ENCODE data around the gene C6orf89.

The C6orf89 gene, protein sequence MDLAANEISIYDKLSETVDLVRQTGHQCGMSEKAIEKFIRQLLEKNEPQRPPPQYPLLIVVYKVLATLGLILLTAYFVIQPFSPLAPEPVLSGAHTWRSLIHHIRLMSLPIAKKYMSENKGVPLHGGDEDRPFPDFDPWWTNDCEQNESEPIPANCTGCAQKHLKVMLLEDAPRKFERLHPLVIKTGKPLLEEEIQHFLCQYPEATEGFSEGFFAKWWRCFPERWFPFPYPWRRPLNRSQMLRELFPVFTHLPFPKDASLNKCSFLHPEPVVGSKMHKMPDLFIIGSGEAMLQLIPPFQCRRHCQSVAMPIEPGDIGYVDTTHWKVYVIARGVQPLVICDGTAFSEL

DNA sequence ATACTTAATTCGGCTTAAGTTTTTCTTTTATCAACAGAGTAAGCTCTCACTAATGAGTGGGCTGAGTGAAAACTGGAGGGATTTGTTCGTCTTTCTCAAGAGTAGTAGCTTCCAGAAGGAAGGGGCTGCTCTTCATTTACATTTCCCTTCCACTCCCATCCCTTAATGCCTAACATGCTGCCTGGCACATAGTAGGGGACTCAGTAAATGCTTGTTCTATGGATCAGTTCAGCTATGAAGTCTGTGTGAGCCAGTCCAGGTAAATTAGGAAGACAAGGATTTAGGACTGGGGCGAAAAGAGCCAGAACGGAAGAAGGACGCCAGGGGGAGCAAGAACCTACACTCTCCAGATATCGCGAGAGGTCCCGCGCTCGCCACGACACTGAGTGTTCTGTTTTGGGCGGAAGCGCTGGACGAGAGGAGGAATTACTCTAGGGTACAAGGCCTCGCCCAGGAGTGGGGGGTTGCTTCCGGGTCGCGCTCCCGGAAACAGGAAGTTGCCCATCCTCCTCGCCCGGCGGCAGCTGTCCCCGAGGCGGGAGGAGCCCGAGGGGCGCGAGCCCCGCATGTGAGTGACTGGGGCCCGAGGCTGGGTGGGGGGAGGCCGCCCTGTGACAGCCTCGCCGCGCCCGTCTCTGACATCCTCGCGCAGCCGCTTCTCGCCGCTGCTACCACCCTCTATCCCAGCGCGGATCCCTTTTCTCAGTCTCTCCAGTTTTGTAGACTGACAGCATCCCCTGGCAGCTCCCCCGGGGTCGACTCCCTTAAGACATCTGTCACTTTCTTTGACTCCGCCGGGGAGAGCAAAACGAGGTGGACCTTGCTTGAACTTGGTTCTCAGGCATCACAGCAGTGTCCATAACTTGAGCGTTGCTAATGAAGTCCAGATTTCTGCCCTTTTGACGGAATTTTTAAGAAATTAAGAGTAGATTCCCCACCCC lies at the start of gene C6orf89:
Gene C6orf89 (plus strand): TSS at position 492 of the 941 bp plus-strand sequence. CDS start 13,493 bp downstream, outside the sequence.
- peak; percentile 91 to 96 (median 94) for DNase-seq

DNA sequence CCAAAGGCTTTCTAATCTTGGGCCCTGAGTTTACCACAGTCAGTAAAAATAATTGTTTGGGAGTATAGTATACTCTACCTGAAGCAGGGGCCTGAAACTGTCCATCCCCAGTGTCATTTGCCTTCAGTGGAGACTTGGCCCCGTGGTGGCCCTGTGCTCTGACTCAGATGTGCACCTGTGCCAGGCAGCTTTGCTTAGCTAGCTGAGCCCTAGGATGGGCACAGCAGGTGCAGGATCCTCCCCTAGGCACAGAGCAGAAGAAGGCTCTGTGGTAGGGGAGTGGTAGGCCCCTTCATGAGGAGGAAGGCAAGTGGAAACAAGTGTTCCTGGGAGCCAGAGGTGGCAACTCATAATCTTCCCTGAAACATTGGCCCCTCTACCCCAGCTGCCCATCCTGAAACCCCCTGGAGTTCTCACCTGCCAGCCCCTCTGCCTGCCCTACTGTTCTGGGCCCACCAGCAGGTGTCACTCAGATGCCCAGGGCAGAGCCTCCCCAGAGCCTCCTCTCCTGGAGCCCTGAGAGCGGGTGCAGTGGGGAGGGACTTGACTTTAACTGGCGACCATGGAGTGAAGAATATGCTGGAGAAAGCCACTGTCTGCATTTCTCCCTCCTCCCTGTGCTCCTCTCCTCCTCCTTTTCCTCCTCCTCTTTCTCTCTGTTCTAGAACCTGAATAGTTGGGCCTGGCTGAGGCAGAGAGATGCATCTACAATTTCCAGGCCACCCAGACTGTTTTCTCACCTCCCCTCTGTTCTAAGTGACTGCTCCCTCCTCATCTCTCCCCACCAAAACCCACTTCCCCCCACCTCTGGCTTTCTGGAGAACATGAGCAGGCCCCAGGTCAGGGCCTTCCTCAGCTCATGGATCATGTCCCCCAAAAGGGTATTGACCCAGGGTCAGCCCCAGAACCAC lies 49.4 kb upstream of the C6orf89 start:
- DNase-seq: no peak

DNA sequence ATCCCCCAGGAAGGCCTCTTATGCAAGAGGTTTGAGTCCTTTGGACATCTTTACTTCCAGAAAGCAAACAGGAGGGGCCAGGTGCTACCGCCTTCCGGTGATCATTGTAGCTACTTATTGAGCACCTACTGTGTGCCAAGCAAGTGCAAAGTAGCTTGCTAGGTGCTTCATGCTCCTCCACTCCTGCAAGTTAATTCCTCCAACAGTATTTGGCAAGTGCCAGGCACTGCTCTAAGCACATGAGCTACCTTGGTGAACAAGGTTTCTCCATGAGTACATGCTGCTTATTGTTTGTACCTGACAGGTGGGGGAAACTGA lies 48.8 kb upstream of the C6orf89 start:
- DNase-seq: no peak

DNA sequence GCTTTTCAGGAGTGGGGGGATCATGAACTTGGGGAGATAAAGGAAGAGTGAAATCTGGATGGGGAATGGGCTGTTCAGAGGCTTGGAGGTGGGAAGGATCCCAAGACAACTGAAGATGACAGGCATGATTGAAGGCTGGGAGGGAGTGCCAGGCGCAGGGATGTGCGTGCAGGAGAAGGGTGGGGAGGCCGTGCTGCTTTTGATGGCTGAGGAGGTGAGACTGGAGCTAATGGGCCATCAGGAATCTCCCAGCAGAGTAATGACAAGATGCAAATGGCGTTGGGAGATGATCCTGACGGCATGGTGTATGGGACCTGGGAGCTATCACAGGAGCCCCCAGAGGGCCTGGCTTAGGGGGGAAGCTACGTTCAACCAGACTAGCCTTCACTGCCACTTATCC lies 48.1 kb upstream of the C6orf89 start:
- DNase-seq: no peak

DNA sequence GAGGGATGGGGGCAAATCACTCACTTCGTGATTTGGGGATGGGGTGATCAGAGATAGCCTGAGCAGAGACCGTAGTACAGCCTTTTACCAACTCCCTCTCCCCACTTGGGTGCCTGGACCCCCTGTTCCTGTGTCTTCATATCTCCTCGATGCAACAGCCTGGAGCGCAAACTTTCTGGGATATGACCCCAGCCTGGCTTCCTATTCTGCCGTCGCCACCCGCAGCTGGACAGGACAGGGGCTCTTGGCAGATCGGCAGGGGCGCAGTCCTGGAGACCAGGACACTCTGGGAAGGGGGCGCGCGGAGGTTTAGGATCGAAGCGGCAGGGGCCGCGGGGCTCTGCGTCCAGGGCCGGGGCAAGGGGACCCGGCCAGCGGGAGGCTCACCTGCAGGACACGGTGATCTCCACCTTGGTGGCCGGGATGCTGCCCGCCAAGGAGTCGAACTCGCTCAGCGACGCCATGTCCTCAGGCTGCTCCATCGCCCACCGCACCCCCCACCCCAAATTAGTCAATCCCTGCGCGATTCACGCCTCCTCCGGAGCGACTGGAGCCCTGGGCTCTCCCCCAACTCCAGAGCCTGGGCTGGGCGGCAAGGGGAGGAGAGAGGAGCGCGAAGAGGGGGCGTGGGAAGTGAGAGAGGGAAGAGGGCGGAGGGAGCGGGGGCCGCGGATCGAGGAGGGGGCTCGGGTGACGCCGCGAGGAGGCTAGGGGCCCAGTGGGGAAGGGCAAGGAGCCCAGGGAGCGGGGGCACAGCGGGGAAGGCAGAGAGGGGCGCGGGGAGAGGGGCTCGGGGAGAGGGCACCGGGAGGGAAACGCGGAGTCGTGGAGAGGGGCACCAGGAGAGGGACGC lies 46.6 kb upstream of the C6orf89 start, which contains the start of gene CPNE5:
Gene CPNE5 (minus strand): TSS at position 549 of the 853 bp plus-strand sequence. CDS start 67 bp downstream, at position 482.
- DNase-seq: no peak

DNA sequence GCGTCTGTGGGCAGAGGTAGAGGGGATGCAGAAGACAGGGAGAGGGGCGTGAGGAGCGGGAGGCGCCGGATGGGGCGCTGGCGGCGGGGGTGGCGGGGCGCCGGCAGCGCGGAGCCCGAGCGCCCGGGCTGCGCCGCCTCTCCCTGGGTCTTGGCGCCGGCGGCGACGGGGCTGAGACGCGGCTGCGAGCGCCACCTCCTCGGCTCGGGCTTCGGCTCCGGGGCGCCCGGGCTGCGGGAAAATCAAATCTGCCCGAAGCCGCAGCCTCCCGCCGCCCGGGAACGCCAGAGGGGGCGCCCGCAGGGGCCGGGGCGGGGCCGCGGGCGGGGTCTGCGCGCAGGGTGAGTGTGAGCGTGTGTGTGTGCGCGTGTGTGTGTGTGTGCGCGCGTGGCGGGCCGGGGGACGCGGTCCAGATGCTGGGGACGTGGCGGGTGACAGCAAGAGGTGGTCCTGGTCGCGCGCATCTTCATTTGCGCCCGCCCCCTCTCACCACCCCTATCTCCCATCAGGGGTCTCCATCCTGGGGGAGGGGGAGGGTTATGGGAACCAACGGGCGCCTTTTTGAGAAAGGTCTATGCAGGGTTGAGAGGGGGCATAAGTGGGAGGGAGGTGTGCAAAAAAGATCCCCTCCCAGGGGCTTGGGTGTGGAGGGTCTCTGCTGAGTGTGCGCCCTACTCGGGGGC lies 45.9 kb upstream of the C6orf89 start:
- DNase-seq: no peak

DNA sequence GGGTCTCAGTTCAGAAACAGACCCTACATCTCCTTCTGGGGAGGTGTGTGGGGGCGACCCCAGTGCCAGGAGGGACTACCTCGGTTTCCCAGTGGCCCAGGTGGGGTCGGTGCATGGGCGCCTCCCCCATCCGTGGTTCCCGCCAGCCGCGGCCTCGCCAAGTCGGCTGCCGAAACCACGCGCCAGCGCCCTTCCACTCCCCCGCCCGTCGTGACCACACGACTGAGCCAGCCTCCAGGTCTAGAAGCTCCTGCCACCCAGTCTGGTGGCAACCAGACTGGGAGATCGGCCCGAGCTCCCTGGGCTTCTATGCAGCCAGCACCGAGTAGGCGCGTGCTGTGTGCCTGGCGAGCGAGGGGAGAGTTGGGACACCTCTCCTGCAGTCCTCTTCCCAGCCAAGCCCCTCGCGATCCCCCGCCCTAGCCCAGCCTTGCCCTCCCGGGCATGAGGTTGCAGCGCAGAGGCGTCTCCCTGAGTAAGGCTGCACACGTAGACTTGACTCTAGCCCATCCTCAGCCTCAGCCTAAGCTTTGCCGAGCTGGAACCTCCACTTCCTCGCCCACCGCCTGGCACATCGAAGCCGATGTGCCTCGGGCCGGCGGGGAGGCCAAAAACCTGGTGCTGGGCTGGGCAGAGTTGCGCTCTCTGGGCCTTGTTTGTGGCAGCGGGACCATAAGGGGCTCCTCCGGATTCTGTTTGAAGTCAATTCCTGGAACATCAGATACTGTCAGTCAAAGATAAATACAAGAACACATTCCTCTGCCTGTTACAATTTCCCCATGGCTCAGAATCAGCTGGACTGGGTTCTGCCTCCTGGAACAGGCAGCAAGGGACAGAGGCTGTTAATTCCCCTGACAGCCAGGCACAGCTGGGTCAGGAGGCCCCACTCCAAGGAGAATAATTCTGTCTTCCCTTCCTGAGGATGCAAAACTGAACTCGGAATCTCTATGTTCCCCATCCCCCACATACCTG lies 45.0 kb upstream of the C6orf89 start:
- no peak for DNase-seq

DNA sequence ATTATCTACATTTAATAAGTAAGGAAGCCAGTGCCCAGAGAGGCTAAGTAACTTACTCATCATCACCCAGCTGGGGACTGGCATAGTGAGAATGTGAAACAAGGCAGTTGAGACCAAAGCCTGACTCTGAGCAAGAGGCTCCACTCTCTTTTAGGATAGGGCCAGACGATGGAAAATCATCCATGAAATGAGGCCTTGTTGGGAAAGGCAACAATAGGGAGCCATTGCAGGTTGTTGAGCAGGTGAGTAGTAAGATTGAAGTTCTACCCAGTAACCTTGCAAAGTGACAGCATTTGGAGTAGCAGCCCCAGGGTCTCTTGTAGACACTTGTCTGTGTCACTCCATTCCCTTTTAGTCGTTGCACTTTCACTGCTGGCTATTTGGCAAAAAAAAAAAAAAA lies 44.0 kb upstream of the C6orf89 start:
- DNase-seq: no peak

DNA sequence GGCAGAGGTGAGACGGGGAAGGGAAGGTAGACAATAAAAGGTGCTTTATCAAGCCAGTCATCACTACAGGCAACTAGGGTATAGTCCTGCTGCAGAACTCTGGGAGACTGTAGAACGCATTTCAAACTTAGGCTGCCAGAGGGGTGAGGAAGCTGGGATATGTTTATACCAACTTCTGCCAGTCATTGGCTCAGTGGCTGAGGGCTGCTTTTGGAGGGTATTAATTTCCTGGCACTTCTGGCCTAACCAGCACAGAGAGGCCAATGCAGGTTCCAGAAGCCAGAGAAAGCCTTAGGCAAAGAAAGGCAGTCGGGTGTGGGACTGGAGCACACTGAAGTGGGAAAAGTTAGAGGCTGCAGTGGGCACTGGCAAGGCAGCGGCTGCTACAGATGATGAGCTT lies 42.6 kb upstream of the C6orf89 start:
- DNase-seq: no peak

DNA sequence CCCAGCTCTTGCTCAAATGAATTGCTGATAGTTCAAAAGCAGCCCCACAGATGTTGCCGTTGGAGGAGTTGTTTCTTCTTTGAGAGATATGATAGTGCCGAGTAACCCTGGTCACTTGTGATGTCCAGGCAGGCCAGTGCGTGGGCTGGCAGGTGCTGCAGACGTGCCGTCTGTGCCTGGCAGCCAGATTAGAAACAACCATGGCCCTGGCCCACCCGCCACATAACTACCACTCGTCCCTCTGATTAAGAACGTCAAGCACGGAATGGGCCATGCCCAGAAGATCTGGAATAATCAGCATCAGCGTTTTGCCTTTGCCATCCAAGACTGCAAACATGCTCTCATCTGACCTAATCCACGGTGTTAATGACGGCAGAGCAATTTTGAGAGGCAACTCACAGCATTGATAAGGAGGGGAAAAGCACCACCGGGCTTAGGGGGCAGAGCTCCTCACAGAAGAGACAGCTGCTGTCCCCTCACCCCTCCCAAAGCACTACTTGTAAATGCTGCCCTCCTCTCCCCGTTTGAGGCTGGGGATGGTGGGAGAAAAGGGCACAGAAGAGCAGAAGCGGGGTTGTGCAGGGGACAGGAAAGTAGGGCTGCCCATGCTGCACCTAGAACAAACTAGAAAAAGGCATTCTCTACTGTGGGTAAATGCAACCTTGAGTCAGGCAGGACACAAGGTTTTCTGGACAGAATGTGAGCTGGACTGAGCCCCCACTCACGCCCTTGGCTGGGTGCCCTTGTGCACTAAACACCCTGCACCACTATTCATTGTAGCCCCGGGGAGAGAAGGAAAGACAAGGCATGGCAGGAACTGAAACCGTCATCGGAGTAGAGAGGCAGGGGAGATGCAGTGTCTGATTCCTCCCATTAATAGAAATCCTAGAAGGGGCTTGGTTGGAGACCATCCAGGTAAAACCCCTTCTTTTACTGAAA lies 41.3 kb upstream of the C6orf89 start:
- no peak for DNase-seq

DNA sequence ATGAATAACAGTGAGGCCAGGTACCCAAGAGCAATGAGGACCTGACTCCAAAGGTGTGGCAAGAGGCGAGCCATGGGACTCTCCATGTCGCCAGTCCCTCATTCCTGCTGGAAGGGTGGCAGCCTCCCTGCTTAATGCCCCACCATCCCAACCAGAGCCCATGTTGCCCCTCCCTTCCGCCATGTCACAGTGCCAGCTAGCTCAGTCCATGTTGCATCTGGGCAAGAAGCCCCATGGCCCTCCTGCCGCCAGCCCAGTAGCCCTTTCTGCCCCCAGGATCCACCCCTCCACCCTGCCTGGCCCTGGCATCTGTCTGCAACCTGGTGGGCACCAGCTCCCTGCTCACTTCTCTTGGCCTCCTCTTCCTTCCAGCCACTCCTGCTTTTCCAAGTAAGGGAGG lies 40.5 kb upstream of the C6orf89 start:
- DNase-seq: no peak

DNA sequence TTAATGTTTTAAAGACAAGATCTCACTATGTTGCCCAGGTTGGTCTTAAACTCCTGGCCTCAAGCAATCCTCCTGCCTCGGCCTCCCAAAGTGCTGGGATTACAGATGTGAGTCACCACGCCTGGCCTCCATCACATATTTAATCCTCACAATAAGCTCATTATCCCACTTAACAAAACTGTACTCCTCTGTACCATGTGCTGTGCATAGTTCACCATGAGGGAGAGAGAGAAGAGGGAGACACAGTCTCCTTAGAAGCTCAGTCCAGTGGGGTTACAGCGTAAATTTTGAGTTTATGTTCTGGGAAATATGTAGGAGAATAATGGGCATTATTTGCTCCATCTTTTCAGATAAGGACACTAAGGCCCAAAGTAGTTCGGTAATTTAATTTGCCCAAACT lies 38.6 kb upstream of the C6orf89 start:
- DNase-seq: no peak

DNA sequence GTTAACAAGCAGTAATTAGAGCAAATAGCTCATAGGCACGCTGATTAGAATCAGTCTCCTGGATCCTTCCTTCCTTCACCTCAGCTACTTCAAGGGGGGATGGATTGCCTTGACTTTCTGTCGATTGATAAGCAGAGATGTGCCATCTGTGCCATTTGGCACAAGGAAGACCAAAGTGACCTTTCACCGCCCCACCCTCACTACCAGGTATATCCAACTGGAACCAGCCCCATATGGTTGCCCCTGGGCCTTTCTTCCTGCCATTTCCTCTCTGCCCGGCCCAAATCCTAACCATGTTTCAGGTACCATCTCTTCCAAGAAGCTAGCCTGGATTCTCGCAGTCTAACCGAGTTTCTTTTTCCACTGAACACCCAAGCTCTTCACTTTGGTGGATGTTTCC lies 37.8 kb upstream of the C6orf89 start:
- DNase-seq: no peak

DNA sequence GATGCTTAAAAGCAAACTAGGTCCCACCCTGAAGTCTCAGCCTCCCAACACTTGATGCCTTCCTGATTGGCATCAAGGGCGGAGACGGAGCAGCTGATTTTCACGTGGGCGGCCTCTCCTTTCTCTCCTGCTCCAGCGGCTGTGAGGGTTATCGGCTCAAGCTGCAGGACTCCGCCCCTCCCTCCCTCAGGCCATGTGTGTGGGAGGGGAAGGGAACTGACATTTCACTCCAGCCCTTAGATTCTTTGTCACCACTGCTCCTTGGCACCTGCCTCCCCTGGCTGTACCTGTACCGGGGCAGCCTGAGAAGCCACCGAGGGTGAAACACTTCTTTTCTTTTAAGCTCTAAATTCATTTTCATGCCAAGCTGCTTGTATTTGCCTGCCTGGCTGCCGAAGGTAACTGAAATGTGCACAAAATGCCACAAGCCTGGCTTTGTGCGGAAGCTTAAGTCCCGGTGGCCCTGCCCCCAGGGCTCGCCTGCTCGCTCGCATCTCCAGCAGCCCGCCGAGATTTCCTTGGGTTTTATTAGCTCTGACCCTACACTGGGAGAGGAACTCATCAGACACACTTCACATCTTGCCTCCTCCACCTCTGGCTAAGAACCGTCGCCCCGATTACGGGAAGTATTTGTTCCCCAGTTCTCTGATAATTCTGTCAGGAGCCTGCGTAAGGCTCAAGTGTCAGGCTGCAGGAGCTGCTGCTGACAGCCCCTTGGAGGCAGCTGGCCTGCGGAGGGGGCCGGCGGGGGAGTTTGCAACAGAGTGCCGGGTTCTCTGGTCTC lies 36.9 kb upstream of the C6orf89 start:
- DNase-seq: no peak

DNA sequence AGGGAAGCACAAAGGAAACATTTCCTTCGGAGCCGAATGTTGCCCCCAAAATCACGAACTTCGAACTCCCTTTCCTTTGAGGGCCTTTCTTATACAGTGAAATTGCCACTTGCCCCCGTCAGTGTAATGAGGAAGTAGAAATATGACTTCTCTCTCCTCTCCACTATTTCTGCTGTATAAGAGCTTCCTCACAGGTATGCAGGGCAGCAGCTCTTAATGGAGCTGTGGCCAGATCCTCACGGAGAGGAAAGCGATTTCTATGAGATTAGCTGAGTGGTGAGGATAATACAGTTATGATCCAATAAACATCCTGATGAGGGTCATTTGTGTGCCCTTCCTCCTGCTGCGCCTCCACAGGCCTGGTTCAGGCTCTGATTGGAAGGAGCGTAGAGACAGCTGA lies 35.7 kb upstream of the C6orf89 start:
- no peak for DNase-seq

DNA sequence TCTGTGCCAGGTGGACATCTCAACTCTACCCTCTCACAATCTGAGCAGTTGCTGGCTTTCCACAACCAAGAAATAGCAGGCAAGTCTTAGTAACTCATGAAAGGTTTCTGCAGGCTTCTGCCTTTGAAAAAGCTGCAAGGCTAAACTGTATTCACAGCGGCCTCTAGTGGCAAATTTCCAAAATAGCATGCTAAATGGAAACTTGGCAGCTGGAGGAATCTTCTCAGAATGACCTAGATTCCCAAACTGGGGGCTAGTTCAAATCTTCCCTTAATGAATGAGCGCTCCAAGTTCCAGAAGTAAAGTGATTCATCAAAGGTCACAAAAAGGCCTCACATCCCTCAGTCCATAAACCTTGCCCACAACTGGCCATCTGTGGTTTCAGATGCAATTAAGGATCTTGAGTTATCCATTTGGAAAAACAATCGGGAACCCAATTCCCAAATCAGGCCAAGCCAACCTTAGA lies 34.6 kb upstream of the C6orf89 start:
- no peak for DNase-seq

DNA sequence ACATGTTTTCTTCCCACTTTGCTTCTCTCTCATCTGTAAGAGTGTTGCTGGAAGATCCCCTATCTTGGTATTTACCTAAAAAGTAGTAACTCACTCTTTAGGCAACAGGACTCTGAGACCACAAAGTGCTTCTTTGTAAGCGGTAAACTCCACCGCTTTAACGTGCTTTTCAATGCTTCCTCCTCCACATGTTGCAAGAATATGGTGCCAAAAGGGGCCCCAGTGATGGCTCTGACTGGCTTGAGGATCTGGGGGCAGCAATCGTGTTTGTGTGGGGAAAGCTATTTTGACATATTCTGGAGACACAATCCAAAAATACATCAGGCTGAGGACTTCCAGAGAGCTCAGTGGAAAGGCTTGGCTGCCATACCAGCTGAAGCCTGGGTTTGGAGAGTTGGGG lies 34.1 kb upstream of the C6orf89 start:
- no peak for DNase-seq

Data from activated CD4-positive, CD25-positive, alpha-beta regulatory T cell (primary cell).